Measurements from ENCODE around the gene TLE7.

DNA sequence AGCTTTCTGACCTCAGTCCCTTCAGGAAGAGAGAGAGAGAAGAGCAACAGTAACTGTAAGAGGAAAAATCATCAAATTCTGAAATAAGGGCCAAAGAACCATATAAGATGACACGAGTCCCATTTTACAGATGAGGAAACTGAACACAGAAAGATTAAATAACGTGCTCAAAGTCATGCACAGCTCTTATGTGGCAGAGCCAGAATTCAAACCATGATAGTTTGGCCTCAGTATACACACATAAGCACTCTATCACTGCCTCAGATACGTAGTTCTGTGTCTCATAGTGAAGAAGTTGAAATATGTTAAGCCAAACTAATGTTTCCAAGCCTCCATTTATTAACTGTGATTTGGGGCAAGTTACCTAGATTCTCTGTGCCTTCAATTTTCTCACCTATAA is 49.2 kb upstream of the TLE7 start:
- TF ChIP-seq CTCF (IDR thresholded peaks at IDR 0.05) = no peak
- no peak for TF ChIP-seq POLR2A (IDR thresholded peaks at IDR 0.05)

All from heart left ventricle (tissue), 13 donors.